ENCODE results near the gene HYAL2.
"Not testable (repeated sequence)": the region's sequence is repeated elsewhere in the genome, so short reads cannot be mapped to it uniquely, and the experiment has no call there.

HYAL2 gene

GRCh38 chr3:50327129-50327528 lies 4.6 kb upstream of the HYAL2 start:
- DNase-seq (ENCODE audit: low read depth) = no peak

GRCh38 chr3:50326182-50326541 lies 3.6 kb upstream of the HYAL2 start:
- DNase-seq (ENCODE audit: low read depth) = no peak

- no peak for DNase-seq (ENCODE audit: low read depth)
Measured at GRCh38 chr3:50325497-50326181, 3.1 kb upstream of the HYAL2 start.

- no peak for DNase-seq (ENCODE audit: low read depth)
Measured at GRCh38 chr3:50325113-50325480, 2.6 kb upstream of the HYAL2 start.

- DNase-seq (ENCODE audit: low read depth) = peak; percentile 49
Measured at GRCh38 chr3:50324351-50325112, 2.0 kb upstream of the HYAL2 start.

- no peak for DNase-seq (ENCODE audit: low read depth)
Measured at GRCh38 chr3:50323614-50324199, 1.2 kb upstream of the HYAL2 start.

- DNase-seq (ENCODE audit: low read depth) = no peak
Measured at GRCh38 chr3:50323092-50323600, 601 bp upstream of the HYAL2 start.

- no peak for DNase-seq (ENCODE audit: low read depth)
Measured at GRCh38 chr3:50322115-50322385, 495 bp downstream of the HYAL2 start.

GRCh38 chr3:50321336-50322114 lies 1.0 kb downstream of the HYAL2 start:
- peak; percentile 70 for DNase-seq (ENCODE audit: low read depth)

GRCh38 chr3:50320853-50321335 lies 1.7 kb downstream of the HYAL2 start:
- DNase-seq (ENCODE audit: low read depth) = peak; percentile 28

GRCh38 chr3:50319894-50320625 lies 2.5 kb downstream of the HYAL2 start:
- no peak for DNase-seq (ENCODE audit: low read depth)

GRCh38 chr3:50319181-50319893 lies 3.2 kb downstream of the HYAL2 start:
- DNase-seq (ENCODE audit: low read depth) = no peak

GRCh38 chr3:50318615-50319014 lies 3.9 kb downstream of the HYAL2 start:
- DNase-seq (ENCODE audit: low read depth) = no peak

GRCh38 chr3:50318163-50318562 lies 4.4 kb downstream of the HYAL2 start:
- no peak for DNase-seq (ENCODE audit: low read depth)

- no peak for DNase-seq (ENCODE audit: low read depth)
Measured at GRCh38 chr3:50317300-50317699, 5.2 kb downstream of the HYAL2 start.

- no peak for DNase-seq (ENCODE audit: low read depth)
Measured at GRCh38 chr3:50316657-50317242, 5.8 kb downstream of the HYAL2 start.

GRCh38 chr3:50314816-50315215 lies 7.7 kb downstream of the HYAL2 start:
- DNase-seq (ENCODE audit: low read depth) = no peak

GRCh38 chr3:50314342-50314741 lies 8.2 kb downstream of the HYAL2 start:
- DNase-seq (ENCODE audit: low read depth) = no peak

- DNase-seq (ENCODE audit: low read depth) = not testable (repeated sequence)
Measured at GRCh38 chr3:50312041-50312440, 10.5 kb downstream of the HYAL2 start.

GRCh38 chr3:50304601-50305000 lies 17.9 kb downstream of the HYAL2 start:
- no peak for DNase-seq (ENCODE audit: low read depth)
